SK-N-MC (cell line): Measurements from ENCODE around the gene GAL3ST1.

Source experiments
- EZH2 ChIP-seq: fragments of 200-600 bp; sonication (generic); IDR thresholded peaks from one replicate; pipeline ENCODE4 v1.6.1; 2017; ENCODE audit warnings: antibody characterized with exemption
- FOXP2 ChIP-seq: optimal IDR thresholded peaks from 2 replicates; pipeline ENCODE3; 2011; ENCODE audit warnings: mild to moderate bottlenecking, moderate library complexity; ENCODE audit not compliant: insufficient read depth; ENCODE audit errors: extremely low read length, control extremely low read depth
- POLR2AphosphoS5 ChIP-seq: IDR thresholded peaks from 2 replicates; pipeline ENCODE4 v1.6.1; 2012; ENCODE audit warnings: mild to moderate bottlenecking, low read depth, low read length, borderline replicate concordance

DNA sequence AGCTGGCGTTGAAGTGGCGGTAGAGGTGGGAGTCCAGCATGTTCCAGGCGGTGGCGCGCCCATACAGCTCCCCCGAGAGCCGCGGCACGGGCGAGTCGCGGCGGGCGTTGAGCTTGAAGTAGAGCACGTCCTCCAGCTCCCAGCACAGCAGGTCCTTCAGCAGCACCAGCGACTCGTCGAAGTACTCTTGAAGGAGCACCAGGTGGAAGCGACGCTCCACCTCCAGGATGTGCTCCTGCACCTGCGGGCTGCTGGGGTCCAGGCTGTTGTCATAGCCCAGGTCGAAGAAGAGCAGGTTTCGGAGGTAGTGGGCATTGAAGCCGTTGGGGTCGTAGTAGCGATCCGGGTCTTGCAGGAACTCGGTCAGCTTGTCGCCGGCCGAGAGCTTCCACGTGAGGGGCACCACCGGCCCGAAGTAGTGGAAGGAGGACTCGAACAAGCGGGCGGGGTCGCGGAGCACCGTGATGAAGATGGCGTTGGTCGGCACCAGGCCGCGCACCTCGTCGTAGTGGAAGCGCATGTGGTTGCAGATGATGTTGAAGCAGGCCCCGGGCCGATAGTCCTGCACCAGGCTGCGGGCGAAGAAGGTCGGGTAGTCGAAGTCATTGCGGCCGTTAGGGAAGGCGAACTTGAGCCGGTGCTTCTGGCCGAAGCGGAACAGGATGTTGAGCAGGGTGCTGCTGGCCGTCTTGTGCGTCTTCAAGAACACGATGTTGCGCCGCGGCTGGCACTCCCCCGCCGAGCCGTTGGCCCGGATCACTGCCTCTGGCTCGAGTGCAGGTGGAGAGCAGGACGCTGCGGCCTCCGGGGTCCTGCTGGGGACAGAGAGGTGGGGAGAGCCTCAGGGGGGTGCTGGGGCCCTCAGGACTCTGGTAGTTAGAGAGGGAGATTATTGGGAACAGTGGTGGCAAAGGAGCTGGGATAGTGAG is 18.9 kb downstream of the GAL3ST1 start:
- TF ChIP-seq POLR2AphosphoS5 (no peak), EZH2 (no peak), FOXP2 (no peak)
